Measurements from ENCODE around the gene SPAG16. TPM values are rescaled to one million over a fixed set of nuclear protein-coding genes. Genes with fewer than 3 reads are reported as not detected.

SPAG16 gene
- total RNA-seq, 1 experiment from 2014 or later, result 0.30 TPM

- TF ChIP-seq TCF7L2 (IDR thresholded peaks at IDR 0.05; ENCODE audit: borderline replicate concordance, extremely low read depth, insufficient read depth, insufficient read length) (no peak), RAD21 (IDR thresholded peaks at IDR 0.05; ENCODE audit: low read depth) (no peak), ZNF274 (IDR thresholded peaks at IDR 0.05; ENCODE audit: low read depth, low read length) (no peak), YY1 (IDR thresholded peaks at IDR 0.05; ENCODE audit: extremely low read depth, insufficient replicate concordance, low read depth, low read length) (no peak), CBX3 (IDR thresholded peaks at IDR 0.05; ENCODE audit: low read depth) (no peak), POLR2A (IDR thresholded peaks at IDR 0.05; ENCODE audit: borderline replicate concordance, extremely low read depth, insufficient read depth, insufficient read length) (no peak), POLR2AphosphoS5 (IDR thresholded peaks at IDR 0.05; ENCODE audit: low read depth, low read length) (no peak), EZH2 (IDR thresholded peaks at IDR 0.05) (no peak), FOSL1 (IDR thresholded peaks at IDR 0.05; ENCODE audit: low read depth) (no peak), JUND (IDR thresholded peaks at IDR 0.05) (no peak), EGR1 (IDR thresholded peaks at IDR 0.05; ENCODE audit: low read depth) (no peak), CEBPB (IDR thresholded peaks at IDR 0.05; ENCODE audit: low read depth) (no peak)
These were observed 18.6 kb upstream of the SPAG16 start (continued) for GRCh38 chr2:213265679-213266078.

GRCh38 chr2:213266421-213266820 lies 17.8 kb upstream of the SPAG16 start:
- Histone ChIP-seq H3K4me2 (ENCODE audit: low read length) (no peak overlapping the region), H3K4me3 (replicated peaks in 1 of 2; ENCODE audit: low read depth in 1 of 2, low read length in 2 of 2) (no peak overlapping the region), H3K9me3 (ENCODE audit: control insufficient read depth in 1 of 2, insufficient read depth in 1 of 2, low read depth in 1 of 2, low read length in 2 of 2) (no peaks in the 10 kb centered on the region), H2AFZ (ENCODE audit: low read depth, low read length, poor library complexity, severe bottlenecking) (no peak overlapping the region), H3K9me2 (ENCODE audit: insufficient read depth) (no peaks in the 10 kb centered on the region; the same call in 1 of the 2 replicates), H4K20me1 (ENCODE audit: insufficient read depth) (no peaks in the 10 kb centered on the region), H3K27me3 (ENCODE audit: insufficient read depth, low read length) (no peaks in the 10 kb centered on the region), H3K36me3 (ENCODE audit: control insufficient read depth in 1 of 2, insufficient read depth in 2 of 2, low read length in 2 of 2) (no peaks in the 10 kb centered on the region), H3K4me1 (ENCODE audit: control insufficient read depth in 1 of 2, insufficient read depth in 2 of 2, low read length in 2 of 2) (no peaks in the 10 kb centered on the region), H3K9ac (ENCODE audit: low read length) (no peak overlapping the region), H3K27ac (ENCODE audit: low read depth, low read length) (no peak overlapping the region), H3K79me2 (ENCODE audit: insufficient read depth, low read length) (no peaks in the 10 kb centered on the region)
- TF ChIP-seq ELF1 (IDR thresholded peaks at IDR 0.05; ENCODE audit: borderline replicate concordance, low read depth), result no peak
- no peak for TF ChIP-seq EGR1 (IDR thresholded peaks at IDR 0.05; ENCODE audit: low read depth)
- no peak for TF ChIP-seq SP1 (IDR thresholded peaks at IDR 0.05; ENCODE audit: low read depth)
- no peak for TF ChIP-seq CBX3 (IDR thresholded peaks at IDR 0.05; ENCODE audit: low read depth)
- TF ChIP-seq POLR2A (IDR thresholded peaks at IDR 0.05; ENCODE audit: borderline replicate concordance, extremely low read depth, insufficient read depth, insufficient read length), result no peak
- TF ChIP-seq TCF7L2 (IDR thresholded peaks at IDR 0.05; ENCODE audit: borderline replicate concordance, extremely low read depth, insufficient read depth, insufficient read length), result no peak
- TF ChIP-seq FOSL1 (IDR thresholded peaks at IDR 0.05; ENCODE audit: low read depth), result no peak
- no peak for TF ChIP-seq ZNF274 (IDR thresholded peaks at IDR 0.05; ENCODE audit: low read depth, low read length)
- TF ChIP-seq, protein P1, sequence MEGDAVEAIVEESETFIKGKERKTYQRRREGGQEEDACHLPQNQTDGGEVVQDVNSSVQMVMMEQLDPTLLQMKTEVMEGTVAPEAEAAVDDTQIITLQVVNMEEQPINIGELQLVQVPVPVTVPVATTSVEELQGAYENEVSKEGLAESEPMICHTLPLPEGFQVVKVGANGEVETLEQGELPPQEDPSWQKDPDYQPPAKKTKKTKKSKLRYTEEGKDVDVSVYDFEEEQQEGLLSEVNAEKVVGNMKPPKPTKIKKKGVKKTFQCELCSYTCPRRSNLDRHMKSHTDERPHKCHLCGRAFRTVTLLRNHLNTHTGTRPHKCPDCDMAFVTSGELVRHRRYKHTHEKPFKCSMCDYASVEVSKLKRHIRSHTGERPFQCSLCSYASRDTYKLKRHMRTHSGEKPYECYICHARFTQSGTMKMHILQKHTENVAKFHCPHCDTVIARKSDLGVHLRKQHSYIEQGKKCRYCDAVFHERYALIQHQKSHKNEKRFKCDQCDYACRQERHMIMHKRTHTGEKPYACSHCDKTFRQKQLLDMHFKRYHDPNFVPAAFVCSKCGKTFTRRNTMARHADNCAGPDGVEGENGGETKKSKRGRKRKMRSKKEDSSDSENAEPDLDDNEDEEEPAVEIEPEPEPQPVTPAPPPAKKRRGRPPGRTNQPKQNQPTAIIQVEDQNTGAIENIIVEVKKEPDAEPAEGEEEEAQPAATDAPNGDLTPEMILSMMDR (IDR thresholded peaks at IDR 0.05 in 2 of 3, conservative IDR thresholded peaks at IDR 0.05 in 1 of 3; ENCODE audit: borderline replicate concordance in 1 of 3, insufficient read depth in 1 of 3, low read depth in 2 of 3, low read length in 2 of 3), result no peak
- no peak for TF ChIP-seq EZH2 (IDR thresholded peaks at IDR 0.05)
- BruUV-seq (replicated peaks), result no TSS peak
- intact Hi-C loops (cut with micrococcal nuclease), result no loop called here
- ChIA-PET RAD21 (ENCODE audit: low non-redundant PET in 1 of 2, low total read pairs in 2 of 2, uncharacterized antibody in 2 of 2, unreplicated experiment in 2 of 2) (no interaction called here), POLR2A (no interaction called here), CTCF (no interaction called here)
- ATAC-seq (no peak), DNase-seq (ENCODE audit: low read depth, low spot score) (no peak)
